NCI-H2081 (cell line): ENCODE measurements around the gene CA4.

ENCODE experiments used
- DNase-seq, 2 experiments: peaks; one replicate each; lab custom pipeline; 2025; lab: John Stamatoyannopoulos, UW

Gene CA4

DNA sequence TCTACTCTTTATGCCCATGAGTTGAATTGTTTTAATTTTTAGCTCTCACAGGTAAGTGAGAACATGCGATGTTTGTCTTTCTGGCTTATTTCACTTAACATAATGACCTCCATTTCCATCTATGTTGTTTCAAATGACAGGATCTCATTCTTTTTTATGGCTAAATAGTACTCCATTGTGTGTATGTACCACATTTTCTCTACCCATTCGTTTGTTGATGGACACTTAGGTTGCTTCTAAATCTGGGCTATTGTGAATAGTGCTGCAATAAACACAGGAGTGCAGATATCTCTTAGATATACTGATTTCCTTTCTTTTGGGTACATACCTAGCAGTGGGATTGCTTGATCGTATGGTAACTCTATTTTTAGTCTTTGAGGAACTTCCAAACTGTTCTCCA lies 19.3 kb upstream of the CA4 start:
- DNase-seq: no peak

- peak in 1 of 2 experiments; percentile 46 for DNase-seq
Measured at GRCh38 chr17:60134396-60135150, 15.2 kb upstream of the CA4 start.

DNA sequence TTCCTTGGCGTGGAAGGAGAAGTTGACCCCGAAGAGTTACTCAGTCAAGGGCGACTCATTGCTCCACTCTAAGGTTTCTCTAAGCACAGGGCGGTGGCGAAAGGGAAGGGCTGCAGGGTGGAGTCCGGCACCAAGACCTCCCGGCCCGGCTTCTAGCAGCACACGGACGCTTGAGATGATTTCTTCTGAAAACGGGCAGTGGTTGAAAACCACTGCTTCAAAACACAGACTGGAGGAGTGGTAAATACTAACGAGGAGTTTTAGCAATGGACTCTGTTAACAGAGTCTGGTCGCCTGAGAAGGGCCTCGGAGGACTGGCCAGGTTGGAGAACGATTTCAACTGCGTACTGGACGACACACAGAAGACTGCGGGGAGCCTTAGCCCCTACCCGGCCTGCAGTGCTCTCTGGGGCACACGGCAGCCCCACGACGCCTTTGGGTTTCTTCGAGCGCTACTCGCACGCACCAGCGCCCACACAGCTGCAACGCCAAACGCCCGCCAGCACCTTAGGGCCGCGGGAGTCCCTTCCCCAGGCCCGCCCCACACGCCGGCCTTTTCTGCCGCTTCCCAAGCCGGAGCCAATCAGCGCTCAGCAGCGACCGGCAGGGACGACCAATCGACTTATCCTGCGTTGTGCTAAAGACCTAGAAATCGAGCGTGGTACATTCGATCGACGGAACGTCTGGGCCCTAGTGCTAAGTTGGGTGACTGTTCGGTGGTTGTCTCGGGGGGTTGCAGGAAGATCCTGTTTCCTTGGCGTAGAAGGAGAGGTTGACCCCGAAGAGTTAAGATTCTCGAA lies 14.4 kb upstream of the CA4 start:
- DNase-seq: peak; percentile 95 to 98

DNA sequence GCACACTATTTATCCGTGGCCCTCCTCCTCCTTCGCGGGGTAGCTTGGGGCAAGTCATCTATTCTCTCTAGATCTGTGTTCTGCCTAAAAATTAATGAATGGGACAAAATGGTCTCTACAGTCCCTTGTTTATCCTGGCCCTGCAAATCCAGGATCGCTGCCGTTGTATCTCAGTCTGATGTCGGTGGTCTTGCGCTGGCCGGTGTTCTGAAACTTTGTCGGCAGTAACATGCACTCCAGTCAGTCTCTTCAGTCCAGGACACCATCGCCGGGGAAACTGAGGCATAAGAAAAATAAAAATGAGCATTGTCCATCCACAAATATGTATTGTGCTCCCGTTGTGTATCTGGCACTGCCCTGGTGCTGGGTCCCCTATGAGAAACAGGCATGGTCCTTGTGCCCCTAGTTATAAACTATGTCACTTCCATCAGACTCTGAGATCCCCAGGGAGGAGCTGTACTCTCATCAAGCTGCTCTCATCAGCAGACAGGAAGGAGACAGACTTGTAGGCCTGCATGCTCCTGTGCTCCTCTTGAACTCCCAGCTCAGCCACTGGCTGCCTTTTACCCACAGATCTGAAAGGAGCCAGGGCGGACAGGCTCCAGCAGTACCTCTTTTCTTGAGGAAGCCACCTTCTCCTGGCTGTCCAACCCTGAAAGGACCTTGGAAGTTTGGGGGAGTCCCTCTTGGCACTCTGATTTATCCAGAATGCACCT lies 13.7 kb upstream of the CA4 start:
- DNase-seq: no peak

DNA sequence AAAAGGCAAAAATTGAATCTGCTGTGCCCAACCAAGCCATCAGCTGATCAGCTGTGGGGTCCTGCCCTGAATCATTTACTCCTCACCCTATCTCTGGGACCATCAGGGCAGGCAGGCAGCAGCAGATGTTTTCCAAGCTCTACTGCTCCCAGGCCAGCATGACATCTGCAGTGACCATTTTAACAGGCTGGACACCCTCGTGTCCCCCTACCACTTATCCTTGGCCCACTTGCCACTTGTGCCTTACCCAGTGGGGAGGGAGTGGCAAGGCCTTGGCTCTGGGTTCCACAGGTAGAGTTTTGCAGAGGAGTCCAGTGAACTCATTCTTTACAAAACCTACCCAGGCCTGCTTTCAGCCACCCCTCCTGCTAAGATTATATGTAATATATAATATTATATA lies 12.0 kb upstream of the CA4 start:
- DNase-seq: no peak

GRCh38 chr17:60138769-60139437 lies 10.9 kb upstream of the CA4 start:
- no peak for DNase-seq

DNA sequence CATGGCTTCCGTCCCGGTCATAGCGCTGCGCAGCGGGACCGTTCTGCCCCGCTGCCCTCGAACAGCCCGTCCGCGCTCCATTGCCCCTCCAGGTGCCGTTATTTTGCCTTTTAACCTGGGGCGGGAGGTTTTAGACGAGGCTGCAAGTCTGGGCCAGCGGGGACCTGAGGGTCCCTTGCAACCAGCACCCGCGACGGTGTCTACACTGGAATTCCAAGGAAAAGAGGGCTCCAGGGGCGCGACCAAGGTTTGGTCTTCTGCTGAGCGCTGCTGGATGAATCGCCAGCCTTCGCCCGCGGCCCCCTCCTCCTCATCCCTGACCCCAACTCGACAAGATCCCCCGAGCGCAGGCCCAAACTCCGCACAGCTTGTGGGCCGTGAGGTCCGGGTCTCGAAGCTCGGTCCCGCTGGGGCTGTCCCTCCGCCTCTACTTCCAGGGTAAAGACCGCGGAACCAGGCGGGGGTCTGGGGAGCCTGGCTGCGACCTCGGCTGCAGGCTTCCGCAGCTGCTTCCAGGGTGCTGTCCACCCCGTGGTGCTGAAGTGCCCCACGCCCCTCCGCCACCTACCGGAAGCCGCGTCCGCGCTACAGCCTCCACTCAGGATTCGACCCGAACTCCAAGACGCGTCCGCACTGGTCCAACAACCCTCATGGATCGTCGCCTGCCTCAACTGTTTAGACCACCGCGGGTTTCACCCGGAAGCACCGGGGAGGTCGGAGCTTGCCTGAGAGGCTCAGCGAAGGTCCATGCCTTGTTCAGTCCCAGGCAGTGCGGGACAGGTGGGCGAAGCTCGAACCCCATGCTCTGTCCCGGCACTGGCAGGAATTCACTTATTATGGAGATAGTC lies 10.1 kb upstream of the CA4 start:
- no peak for DNase-seq

GRCh38 chr17:60141111-60142018 lies 8.4 kb upstream of the CA4 start:
- DNase-seq: no peak

GRCh38 chr17:60142872-60143499 lies 6.8 kb upstream of the CA4 start:
- peak; percentile 91 for DNase-seq

DNA sequence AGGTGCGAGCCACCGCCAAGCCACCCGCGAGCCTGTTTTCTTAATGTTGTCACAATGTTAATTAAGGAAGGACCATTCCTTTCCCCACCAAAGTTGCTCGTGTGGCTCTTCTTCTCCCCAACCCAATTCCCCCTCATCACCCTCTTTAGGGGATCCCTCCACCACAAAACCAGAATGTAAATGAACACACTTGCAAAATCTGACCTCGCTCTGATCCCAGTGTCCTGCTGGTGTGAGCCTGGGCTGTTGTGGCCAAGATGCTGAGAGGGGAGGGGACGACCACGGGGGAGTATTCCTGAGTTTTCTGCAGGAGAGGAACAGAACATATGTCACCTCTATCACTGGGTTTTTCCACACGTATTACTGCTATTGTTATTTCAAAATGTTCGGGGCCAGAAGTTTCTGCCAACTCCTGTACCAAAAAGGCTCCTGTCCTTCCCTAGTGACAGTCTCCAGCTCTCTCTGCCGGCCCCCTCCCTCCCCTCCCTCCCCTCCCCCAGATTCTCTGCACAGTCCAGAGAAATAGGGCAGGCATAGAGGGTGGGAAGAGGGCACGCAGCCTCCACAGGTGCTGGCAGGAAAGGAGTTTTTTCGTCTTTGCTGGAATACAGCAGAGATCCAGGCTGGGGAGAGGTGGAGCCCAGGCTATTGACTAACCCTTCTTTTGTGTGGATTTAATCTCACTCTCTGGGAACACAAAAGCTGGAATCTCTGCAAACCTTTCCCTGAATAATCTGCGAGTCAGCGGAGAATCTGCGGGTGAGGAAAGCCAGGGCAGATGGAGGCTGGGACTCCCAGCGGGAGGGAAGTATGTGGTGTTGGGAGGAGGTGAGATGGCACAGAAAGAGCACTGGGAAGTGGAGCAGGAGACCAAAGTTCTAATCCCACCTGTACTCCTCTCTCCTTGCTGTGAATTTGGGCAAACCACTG lies 4.5 kb upstream of the CA4 start:
- DNase-seq: no peak

- DNase-seq: no peak
Measured at GRCh38 chr17:60146206-60146605, 3.6 kb upstream of the CA4 start.

DNA sequence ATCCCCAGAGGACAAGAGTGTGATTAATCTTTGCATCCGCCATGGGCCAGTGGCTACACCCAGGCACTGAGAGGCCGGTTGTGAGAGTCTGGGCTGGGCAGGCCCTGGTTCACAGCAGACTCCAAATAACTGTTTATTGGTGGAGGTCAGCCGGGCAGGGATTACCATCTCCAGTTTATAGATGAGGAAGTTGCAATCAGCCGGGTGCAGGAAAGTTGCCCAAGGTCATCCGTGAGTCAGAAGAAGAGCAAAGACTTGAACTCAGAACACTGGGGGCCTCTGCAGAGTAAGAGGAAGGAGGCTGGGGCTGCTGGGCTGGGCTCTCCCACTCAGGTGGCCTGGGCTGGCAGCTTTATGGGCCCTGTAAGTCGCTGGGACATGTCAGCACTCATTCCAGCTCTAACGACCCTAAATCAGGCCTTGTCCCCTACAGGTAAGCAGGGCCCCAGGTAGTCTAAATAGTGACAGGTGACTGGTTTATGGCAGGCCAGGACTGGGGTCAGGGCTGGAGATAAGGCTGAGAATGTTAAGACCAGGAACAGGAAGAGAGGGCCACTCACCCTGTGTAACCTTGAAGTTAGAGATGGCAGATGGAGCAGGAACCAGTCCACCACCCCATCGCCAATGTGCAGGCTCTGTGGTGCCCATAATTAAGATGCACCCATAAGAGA lies 2.1 kb upstream of the CA4 start:
- DNase-seq: no peak

DNA sequence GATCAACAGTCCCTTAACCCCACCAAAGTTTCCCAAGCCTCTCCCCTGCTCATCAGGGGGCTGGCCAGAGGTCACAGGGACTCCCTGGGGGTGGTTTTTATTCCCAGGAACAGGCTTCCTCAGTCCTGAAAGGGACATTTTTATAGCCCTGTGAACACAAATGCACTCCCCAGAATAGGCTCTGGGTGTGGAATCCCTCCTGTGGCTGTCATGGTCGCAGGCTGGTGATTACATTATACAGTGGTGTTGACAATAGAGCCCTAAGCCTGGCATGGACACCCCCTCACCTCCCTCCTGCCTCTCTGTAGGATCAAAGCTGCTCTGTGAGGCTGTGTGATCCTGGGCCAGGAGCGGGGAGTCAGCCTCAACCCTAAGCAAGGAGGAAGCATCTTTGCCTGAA lies 1.4 kb upstream of the CA4 start:
- no peak for DNase-seq

- no peak for DNase-seq
Measured at GRCh38 chr17:60151355-60151754, 1.6 kb downstream of the CA4 start.

DNA sequence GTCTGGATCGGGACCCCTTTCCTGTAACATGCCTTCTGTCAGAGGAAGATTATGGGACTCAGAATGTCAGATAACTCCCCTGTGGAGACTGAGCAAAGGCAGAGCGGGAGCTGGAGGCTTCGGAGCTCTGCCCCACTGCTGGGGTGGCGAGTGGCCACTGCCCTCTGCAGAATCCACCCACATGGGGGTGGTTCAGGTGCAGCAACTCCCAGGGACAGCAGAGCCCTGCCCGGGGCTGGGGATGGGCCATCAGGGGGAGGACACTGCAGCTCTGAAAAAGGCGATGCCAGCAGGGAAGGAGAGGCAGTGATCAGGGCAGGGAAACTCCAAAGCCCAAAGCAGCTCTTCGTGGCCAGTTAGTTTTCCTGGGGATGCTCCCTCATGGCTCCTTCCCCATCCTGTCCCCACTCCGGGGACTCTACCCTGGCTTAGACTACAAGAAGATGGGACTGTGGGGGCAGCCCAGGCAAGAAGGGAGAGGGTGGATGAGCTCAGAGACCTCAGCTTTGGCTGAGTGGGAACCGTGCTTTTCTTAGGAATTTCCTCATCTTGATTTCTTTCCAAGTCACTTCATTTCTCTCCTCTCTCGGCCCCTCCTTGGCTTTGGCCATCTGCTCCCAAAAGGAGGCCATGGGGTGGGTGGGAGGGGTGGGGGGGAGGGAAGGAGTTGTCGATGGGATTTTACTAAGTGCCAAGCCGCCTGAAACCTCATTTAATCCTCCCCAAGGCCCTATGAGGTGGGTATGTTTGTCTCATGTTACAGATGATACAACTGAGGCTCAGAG lies 4.0 kb downstream of the CA4 start:
- no peak for DNase-seq

- no peak for DNase-seq
Measured at GRCh38 chr17:60154616-60155426, 5.0 kb downstream of the CA4 start.
